NB4 (cell line): ENCODE results near the gene ALG8.

Source experiments
- TF ChIP-seq, protein P1 (sequence below): IDR thresholded peaks from one replicate; pipeline ENCODE4 v1.5.1; 2012; ENCODE audit warnings: low read depth, low read length
- TF ChIP-seq, protein P2 (sequence below): IDR thresholded peaks from 2 replicates; pipeline ENCODE4 v1.6.1; 2011; ENCODE audit warnings: low read depth, low read length

DNA sequence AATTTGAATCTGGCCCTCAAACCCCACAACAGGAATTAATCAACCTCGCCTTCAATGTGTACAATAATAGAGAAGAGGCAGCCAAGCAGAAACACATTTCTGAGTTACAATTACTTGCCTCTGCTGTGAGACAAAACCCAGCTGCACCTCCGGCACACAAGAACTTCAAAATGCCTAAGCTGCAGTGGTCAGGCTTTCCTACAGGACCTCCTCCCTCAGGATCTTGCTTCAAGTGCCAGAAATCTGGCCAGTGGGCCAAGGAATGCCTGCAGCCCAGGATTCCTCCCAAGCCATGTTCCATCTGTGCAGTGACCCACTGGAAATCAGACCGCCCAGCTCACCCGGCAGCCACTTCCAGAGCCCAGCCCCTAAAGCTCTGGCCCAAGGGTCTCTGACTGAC, 56.4 kb downstream of the ALG8 start:
- TF ChIP-seq, protein P1, sequence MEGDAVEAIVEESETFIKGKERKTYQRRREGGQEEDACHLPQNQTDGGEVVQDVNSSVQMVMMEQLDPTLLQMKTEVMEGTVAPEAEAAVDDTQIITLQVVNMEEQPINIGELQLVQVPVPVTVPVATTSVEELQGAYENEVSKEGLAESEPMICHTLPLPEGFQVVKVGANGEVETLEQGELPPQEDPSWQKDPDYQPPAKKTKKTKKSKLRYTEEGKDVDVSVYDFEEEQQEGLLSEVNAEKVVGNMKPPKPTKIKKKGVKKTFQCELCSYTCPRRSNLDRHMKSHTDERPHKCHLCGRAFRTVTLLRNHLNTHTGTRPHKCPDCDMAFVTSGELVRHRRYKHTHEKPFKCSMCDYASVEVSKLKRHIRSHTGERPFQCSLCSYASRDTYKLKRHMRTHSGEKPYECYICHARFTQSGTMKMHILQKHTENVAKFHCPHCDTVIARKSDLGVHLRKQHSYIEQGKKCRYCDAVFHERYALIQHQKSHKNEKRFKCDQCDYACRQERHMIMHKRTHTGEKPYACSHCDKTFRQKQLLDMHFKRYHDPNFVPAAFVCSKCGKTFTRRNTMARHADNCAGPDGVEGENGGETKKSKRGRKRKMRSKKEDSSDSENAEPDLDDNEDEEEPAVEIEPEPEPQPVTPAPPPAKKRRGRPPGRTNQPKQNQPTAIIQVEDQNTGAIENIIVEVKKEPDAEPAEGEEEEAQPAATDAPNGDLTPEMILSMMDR: no peak
- TF ChIP-seq, protein P2, sequence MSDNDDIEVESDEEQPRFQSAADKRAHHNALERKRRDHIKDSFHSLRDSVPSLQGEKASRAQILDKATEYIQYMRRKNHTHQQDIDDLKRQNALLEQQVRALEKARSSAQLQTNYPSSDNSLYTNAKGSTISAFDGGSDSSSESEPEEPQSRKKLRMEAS: no peak
